GM21381 (cell line): ENCODE data around the gene SNX32.

Experiments
- ATAC-seq: cut with Tn5 transposase; IDR thresholded peaks from one replicate; pipeline ENCODE4 v1.9.1; 2021; ENCODE audit warnings: mild to moderate bottlenecking, moderate library complexity; ENCODE audit not compliant: unreplicated experiment

The SNX32 gene

DNA sequence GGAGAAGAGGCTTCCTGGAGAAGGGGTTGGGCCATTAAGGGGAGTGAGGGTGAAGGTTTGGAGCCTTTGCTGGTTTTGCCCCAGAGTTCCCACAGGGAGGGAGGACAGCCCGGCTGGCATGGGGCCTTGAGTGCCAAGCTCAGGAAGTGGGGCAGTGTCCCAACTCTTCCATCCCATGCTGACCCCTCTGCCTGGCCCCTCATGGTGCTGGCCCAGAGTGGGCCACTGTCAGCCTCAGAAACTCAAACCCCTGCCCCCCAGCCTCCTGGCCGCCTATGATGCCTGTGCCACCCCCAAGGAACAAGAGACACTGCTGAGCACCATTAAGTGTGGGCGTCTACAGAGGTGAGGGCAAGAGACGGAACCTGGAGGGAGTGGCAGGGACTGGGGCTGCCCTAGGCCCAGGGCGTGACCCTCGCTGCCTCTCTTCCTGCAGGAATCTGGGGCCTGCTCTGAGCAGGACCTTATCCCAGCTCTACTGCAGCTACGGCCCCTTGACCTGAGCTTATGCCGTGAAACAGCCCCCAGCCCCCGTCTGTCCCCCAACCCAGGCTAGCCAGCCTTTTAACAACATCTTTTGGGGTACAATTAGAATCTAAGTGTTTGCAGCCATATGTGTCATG, 31.9 kb downstream of the SNX32 start:
- ATAC-seq = no peak

DNA sequence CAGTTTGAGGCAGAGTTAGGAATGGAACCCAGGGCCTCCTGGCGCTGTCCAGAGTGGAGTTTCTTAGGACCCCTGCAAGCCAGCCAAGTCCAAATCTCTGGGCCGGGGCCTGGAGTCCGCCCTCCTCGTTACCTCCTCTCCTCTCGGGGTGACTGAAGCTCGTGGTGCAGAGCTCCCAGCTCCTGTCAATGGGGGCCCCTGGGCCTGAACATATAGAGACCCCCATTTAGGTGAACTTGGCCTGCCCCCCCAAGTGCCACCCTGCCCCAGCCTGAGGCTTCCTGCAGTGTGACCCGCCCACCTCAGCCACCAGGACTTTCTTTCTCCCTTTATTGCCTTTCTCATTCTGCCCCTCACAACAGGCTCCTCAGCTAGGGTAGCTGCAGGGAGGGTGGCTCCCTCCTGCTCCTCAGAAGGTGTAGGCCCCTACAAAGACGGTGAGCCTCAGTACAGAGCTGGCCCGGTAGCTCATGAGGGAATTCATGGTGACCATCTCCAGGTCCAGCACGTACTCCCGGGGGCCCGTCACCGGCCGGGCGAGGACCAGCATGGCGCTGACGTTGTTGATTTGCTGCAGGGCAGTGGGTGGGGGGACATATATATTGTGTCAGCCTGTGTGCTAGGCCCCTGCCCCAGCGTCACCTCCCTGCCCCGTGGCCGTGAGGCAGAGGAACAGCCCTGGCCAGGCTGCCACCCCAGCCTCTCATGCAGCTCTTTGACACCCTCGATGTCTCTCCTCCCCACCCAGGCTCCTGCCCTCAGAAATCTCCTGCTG, 32.9 kb downstream of the SNX32 start:
- ATAC-seq = no peak

DNA sequence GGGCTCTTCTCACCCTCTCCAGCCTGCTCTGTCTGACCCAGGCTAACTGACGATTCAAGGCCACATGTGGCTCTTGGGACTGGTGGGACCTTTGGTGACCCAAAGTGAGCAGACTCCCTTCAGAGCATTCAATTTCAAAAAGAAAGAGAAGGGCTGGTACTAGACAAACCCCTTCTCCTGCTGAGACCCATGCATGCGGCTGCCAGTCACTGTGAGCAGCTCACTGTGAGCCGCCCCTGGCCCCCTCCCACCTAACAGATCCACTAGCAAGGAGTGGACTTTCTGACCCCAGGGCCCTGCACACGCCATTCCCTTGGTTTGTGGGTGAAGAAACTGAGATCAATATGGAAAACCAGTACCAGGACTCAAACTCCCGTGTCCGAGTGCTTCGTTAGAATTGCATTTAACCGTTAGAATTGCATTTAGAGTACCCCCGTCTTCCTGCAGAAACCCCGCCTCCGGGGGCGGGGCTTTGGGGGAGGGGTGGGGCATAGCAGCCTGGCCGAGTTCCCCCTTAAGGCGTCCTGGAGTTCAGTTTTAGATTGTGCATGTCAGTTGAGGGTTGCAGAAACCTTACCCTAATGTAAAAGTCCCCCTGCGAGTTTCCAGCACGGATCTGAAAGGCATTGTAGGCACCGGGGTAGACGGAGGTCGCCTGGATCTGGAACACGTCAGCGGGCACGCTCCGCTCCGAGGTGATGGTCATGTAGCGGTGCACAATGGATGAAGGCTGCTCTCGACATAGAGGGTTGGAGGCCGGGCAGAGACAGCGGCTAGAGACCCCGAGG, 33.7 kb downstream of the SNX32 start:
- no peak for ATAC-seq

DNA sequence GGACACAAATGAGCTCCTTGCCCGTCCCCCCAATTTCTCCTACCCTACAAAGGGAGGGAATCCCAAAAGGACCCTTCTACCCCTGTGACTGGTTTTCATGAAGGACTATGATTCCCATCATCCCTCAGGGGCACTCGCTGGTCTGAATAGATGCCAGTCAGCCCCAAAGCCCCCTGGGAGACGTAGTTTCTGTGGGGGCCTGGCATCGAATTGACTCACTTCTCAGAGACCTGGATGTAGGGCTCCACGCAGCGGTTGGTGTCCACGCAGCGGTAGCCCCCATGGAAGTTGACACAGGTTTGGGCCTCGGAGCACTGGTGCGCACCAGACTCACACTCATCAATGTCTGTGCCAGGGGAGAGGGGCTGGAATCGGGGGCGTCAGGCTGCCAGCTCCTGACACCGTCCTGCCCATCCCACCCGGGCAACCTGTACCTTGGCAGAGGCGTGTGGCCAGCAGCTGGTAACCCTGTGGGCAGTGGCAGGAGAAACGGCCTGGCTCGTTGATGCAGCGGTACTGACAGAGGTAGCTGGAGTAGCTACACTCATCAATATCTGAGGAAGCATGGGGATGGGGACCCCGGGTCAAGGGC, 34.4 kb downstream of the SNX32 start:
- no peak for ATAC-seq

DNA sequence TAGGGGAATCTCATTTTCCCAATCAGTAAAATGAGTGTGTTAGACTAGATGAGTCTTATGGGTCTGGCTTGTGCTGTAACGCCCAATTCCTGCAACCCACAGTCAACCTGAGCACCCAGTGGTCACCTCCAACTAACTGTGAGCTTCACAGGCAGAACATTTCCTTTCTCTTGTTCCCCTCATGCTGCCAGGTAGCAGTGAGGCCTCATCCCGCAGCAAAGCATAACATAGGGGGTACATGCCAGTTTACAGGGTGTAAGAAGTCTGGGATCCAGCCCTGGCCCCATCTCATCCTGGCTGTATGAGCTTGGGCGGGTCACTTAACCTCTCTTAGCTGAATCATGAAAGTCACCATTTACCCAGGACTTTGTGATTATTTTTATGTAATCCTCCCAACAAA, 35.1 kb downstream of the SNX32 start:
- ATAC-seq = no peak

DNA sequence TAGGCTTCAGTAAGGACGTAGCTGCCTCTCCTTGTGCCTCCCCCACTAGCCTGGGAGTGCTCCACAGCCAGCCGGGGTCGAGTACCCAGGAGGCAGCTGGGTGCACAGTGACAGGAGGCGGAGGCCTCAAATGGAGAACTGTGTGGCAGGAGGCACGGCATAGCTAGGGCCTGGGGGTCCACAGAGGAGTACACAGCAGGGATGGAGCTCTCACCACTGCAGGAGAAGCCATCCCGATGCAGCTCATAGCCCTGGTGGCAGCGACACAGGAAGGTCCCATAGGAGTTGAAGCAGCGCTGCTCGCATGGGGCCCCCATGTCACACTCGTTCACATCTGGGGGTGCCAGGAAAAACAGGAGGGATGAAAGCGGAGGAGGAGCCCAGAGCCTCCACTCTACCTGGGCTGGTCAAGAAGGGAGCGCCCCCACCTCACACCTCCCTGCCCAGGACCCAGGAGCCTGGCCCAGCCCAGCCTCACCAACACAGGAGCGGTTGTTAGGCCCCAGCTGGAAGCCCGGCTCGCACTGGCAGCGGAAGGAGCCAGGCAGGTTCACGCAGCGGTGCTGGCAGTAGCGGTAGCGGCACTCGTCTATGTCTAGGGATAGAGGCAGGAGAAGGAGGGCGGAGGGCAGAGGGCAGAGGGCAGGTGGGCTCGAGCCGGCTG, 36.0 kb downstream of the SNX32 start:
- no peak for ATAC-seq

DNA sequence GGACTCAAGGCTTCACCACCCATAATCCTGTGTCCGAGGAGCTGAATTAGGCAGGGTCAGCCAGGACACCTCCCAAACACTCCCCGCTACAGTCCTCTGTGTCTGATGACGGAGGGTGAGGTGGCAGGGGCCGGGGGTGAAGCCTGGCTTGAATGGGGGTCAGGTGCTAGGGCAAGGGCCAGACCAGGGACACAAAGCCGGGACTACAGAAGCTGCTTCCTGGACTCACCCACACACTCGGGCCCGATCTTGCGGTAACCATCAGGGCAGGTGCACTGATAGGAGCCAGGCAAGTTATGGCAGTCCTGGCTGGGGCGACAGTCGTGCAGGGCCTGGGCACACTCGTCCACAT, 36.5 kb downstream of the SNX32 start:
- ATAC-seq = no peak

DNA sequence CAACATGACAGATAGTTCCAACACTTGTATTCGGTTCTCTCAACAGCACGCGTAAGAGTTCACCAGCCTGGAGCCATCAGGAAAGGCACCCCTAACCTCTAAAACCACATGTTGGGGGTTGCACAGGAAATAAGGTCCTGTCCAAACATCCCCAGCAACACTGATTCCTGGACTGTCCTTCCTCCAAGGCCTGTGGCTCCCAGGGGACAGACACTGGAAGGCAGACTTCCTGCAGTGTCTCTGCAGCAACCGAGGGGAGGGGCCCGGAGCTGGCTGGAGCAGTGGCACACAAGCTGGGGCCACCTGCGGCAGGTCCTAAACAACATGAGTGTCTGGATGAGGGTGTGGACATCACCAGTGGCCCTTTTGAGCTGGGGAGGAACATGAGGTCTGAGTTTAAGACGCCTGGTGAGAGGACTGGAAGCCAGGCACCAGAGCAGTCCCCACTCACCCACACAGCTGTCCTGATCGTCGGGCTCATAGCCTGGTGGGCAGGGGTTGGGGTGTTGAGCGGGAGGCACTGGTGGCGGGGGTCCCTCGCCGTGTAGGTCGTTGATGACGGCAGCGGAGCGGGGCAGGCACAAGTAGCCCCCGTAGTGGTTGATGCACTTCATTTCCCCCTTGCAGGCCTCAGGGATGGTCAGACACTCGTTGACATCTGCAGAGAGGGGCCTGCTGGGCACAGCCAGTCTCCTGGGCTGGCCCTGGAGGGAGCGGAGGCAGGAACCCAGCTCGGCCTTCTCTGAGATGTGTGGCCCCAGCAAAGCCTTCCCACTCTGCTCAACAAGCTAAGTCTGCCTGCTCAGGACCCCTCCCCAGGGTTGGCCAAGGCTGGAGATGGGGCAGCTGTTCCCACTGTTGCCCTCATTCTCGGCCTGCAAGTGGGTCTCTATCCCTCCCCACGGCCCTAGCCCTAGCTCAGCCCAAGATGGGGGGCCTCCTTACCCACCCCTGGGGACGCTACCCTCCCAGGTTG, 37.2 kb downstream of the SNX32 start:
- ATAC-seq = no peak

DNA sequence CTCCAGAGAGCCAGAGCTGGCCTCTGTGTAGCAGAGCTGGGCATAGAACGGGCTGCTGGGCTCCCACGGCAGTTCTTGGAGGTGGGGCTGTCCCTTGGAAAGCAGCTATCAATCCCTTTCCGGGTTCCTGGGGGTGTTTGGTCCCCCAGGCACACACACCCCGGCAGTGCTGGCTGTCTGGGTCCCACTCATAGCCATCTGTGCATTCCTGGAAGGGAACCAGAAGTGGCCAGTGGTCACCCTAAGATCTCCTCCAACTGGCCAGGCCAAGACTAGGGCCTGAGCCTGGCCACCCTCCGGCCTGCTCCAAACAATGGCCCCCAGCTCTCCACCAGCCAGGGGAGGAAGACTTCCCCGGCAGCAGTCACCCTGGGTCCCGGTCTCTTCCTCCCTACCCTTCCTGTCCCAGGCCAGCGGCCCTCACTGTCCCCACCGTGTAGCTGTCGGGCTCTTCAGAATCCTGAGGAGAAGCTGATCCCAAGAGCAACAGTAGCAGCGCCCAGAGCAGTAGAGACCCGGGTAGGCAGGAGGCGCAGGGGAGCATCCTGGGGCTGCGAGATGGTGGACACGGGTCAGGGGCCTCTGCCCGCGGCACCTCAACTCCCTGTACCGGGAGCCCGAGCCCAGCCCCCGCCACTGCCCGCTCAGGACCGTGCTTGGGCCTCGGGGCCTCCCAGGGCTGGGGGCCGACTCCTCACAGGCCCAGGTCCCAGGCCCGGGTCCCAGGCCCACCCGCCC, 38.2 kb downstream of the SNX32 start:
- no peak for ATAC-seq

DNA sequence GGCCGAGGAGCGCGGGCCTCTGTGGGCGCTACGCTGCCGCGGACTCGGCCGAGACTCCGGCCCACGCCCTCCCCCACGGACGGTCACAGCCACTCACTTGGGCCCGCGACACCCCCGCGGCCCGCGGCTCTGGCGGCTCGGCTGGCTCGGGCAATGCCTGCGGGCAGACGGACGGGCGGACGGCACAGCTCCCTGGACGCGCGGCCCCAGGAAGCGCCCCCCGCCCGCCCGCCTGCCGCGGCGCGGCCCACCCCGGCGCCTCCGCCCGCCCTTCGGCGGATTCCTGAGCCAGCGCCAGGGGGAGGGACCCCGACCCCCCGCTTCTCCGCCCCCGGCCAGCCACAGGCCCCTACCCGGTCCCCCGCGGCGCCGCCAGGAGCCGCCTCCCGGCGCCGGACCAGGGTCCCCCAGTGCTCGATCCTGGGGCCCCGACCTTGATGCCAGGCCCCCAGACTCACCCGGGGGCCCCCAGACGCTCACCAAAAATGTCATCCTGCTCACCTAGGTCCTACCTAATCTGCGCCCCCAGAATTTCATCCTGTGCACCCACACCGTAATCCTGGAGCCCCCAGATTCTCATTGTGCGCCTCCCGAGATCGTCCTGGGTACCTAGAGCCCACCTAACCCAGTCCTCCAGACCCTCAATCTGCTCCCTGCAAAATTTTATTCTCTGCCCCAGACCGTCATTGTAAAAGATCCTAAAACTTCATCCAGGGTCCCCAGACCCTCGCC, 39.0 kb downstream of the SNX32 start, which contains the start of gene EFEMP2:
TSS of gene EFEMP2 (minus strand) at position 215 of the 732 bp plus-strand sequence. CDS start 446 bp downstream, outside the sequence.
- no peak for ATAC-seq

DNA sequence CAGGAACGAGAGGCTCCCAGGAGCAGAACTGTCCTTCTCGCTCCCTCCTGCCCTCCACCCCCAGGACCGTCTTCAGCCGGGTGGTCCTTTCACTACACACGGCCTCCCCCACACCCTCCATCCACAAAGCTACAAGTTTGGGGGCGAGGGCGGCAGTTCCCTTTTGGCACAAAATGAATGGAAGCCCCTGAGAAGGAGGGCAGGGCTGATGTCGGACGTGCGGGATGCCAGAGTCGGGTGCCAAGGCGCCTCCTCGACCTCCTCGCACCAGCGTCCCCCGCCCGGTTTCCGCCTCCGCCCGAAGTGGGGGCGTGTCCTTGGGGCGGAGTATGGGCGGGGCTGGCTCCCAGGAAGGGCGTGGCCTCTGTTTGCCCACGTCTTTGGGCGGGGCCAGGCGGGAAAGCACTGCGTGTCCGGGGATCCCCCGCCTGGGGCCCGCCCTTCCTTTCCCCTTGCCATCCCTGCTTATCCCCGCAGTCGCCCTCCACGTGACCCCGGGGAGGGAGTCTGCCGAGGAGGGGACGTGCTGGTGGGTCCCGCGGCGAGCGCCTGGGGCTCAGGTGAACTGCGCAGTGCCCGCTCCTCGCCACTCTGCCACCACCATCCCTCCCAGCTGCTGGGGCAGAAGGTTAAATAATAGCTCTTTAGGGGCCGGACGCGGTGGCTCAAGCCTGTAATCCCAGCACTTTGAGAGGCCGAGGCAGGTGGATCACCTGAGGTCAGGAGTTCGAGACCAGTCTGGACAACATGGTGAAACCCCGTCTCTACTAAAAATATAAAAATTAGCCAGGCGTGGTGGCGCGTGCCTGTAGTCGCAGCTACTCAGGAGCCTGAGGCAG, 39.8 kb downstream of the SNX32 start:
- ATAC-seq = peak; percentile 82

DNA sequence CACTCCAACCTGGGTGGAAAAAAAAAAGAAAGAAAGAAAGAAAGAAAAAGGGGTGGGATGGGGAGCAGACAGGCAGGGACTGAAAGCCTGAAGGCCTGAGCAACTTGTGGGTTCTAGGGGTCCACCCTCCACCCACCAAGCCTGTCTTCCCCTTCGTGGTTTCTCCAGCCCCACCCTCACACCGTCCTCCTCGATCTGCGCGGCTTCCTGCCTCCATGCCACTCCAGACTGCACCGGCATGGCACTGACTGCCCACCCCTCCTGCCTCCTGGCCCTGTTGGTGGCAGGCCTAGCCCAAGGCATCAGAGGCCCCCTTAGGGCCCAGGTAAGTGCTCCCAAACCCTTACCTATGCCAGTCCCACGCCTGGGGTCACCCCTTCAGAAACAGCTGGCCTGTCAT, 45.9 kb downstream of the SNX32 start, which contains the start of gene CTSW:
TSS of gene CTSW (plus strand) at position 221 of the 400 bp plus-strand sequence. CDS start at position 239, 18 bp downstream.
- ATAC-seq = no peak

DNA sequence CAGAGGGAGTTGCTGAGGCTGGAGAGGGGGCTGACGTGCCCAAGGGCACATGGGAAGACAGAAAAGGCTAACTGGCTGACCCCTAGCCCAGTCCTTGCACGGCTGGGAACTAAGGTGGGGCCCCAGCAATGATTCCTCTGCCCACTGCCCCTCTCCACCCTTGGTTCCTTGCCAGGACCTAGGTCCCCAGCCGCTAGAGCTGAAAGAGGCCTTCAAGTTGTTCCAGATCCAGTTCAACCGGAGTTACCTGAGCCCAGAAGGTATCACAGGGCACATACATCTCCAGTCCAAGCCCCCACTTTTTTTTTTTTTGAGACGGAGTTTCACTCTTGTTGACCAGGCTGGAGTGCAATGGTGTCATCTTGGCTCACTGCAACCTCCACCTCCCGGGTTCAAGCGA, 46.3 kb downstream of the SNX32 start:
- no peak for ATAC-seq

DNA sequence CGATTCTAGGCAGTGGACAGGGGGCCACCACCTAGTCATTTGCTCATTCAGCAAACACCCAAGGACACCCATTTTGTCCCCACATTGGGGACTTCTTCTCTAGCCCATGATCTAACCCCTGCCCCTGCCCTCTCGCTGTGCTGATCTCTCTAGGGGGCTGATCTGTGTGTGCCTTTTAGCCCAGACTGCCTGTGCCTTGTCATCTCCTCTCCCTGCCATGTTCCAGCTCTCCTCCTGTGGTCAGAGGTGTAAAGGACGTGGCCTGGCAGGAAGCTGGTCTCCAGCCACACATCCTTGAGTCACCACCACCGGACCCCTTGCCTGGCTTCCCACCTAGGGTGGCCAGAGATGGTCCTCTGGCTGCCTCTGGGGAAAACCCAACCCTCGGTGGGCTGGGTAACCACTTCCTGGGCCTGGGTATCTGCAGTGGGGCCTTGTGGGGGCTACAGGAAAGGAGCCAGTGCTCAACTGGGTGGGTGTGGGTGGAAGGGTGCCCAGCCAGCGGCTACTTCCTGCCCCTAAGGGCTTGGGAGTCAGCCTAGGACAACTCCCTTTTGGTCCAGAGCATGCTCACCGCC, 47.2 kb downstream of the SNX32 start:
- no peak for ATAC-seq

DNA sequence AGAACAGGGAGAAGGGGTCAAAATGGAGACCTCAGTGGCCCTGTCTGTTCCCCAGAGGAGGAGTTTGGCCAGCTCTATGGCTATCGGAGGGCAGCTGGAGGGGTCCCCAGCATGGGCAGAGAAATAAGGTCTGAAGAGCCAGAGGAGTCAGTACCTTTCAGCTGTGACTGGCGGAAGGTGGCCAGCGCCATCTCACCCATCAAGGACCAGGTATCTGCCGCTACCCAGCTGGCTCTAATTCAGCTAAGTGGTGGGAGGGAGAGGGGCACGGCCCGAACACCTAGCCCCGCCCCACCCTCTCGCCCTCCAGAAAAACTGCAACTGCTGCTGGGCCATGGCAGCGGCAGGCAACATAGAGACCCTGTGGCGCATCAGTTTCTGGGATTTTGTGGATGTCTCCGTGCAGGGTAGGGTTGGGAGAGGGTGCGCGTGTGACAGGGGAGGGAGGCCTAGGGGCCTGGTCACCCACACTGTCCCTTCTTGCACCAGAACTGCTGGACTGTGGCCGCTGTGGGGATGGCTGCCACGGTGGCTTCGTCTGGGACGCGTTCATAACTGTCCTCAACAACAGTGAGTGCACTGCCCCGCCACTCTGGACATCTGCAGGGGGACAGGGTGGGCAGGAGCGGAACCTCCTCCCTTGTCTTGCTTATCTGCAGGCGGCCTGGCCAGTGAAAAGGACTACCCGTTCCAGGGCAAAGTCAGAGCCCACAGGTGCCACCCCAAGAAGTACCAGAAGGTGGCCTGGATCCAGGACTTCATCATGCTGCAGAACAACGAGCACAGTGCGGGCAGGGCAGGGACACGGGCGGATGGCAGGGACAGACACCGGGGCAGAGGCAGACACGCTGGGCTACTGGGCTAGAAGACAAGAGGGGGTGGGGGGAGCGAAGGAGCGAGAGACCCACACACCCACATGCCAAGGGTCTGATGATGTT, 48.6 kb downstream of the SNX32 start:
- ATAC-seq = no peak
